Neural progenitor cell (in vitro differentiated cells): ENCODE data around the gene KLHL36.

Experiments
- EZH2 ChIP-seq: fragments of 200-600 bp; sonication (generic); IDR thresholded peaks from 2 replicates; pipeline ENCODE4 v1.6.1; 2017; ENCODE audit warnings: antibody characterized with exemption, mild to moderate bottlenecking, moderate library complexity
- TF ChIP-seq, protein P1 (sequence below): fragments of 200-600 bp; sonication (generic); IDR thresholded peaks from 2 replicates; pipeline ENCODE4 v1.5.1; 2017; ENCODE audit warnings: antibody characterized with exemption, mild to moderate bottlenecking

- TF ChIP-seq EZH2, result no peak
- TF ChIP-seq, protein P1, sequence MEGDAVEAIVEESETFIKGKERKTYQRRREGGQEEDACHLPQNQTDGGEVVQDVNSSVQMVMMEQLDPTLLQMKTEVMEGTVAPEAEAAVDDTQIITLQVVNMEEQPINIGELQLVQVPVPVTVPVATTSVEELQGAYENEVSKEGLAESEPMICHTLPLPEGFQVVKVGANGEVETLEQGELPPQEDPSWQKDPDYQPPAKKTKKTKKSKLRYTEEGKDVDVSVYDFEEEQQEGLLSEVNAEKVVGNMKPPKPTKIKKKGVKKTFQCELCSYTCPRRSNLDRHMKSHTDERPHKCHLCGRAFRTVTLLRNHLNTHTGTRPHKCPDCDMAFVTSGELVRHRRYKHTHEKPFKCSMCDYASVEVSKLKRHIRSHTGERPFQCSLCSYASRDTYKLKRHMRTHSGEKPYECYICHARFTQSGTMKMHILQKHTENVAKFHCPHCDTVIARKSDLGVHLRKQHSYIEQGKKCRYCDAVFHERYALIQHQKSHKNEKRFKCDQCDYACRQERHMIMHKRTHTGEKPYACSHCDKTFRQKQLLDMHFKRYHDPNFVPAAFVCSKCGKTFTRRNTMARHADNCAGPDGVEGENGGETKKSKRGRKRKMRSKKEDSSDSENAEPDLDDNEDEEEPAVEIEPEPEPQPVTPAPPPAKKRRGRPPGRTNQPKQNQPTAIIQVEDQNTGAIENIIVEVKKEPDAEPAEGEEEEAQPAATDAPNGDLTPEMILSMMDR, result no peak
These were observed 20.0 kb upstream of the KLHL36 start for GRCh38 chr16:84628226-84628731.
